Lower lobe of right lung (tissue), 2 donors: ENCODE data around the gene OR52K1. TPM values are rescaled to one million over a fixed set of nuclear protein-coding genes. Genes with fewer than 3 reads are reported as not detected.

Experiments
- ATAC-seq, 2 donors: fragments of 200-7000 bp; cut with Tn5 transposase; one replicate each; pipeline ENCODE4 v1.9.1; 2020 to 2022; ENCODE audit warnings: mild to moderate bottlenecking in 2 of 2, moderate library complexity in 2 of 2
- DNase-seq: peaks from one replicate; pipeline ENCODE4 v3.0.0-alpha.2; 2020
- H3K27ac ChIP-seq: fragments of 200-600 bp; one replicate; pipeline ENCODE4 v1.8.0; 2022
- H3K27me3 ChIP-seq: fragments of 200-600 bp; one replicate; pipeline ENCODE4 v1.8.0; 2022; ENCODE audit warnings: low read depth
- H3K36me3 ChIP-seq: fragments of 200-600 bp; one replicate; pipeline ENCODE4 v1.8.0; 2022; ENCODE audit warnings: mild to moderate bottlenecking
- H3K4me1 ChIP-seq: fragments of 200-600 bp; one replicate; pipeline ENCODE4 v1.8.0; 2022
- H3K4me3 ChIP-seq: fragments of 200-600 bp; one replicate; pipeline ENCODE4 v1.8.0; 2022; ENCODE audit warnings: mild to moderate bottlenecking
- H3K9me3 ChIP-seq: fragments of 200-600 bp; one replicate; pipeline ENCODE4 v1.8.0; 2022
- CTCF ChIP-seq: fragments of 200-600 bp; IDR thresholded peaks from one replicate; pipeline ENCODE4 v1.8.0; 2022; ENCODE audit warnings: antibody characterized with exemption, mild to moderate bottlenecking
- intact Hi-C: fragments of 100-400 bp; cut with DNase I; formaldehyde crosslinking; loops from one replicate; pipeline ENCODE4 v1.11.0; 2022
- long read RNA-seq: library from polyadenylated mRNA; unstranded; transcript quantifications from one replicate; pipeline ENCODE4 v2.0.0, GENCODE V29; 2021
- total RNA-seq: library from RNA; stranded (reverse); fragmentation: NEBNext Ultra II Directional; extraction: Animal tissue kit (Norgen Biotek cat#: 25700); gene quantifications from one replicate; pipeline ENCODE4 v1.2.1, GENCODE V29; 2021
- donor health status: DM: no; HTN: yes; CAD: no; lungs with severe emphysema.

The OR52K1 gene
- 0.27 TPM for total RNA-seq
- long read RNA-seq = 0 reads

- DNase-seq (peak; percentile 54), ATAC-seq (peak; percentile 48 to 75)
- no peak for TF ChIP-seq CTCF
- no peaks in the 10 kb centered on the region for H3K27me3 ChIP-seq
- intact Hi-C loops = no loop called here
- no peak within 1 kb of the TSS for H3K4me3 ChIP-seq
- no peaks in the 10 kb centered on the region for H3K9me3 ChIP-seq
- no peaks in the 10 kb centered on the region for H3K4me1 ChIP-seq
- no peaks in the 10 kb centered on the region for H3K36me3 ChIP-seq
- no peak within 1 kb of the TSS for H3K27ac ChIP-seq
Measured at GRCh38 chr11:4482445-4482844, at the start of gene OR52K1. Gene OR52K1, plus strand, starts transcription at chr11:4482646. Its CDS starts 6,255 bp downstream, at chr11:4488901.

- DNase-seq (no peak), ATAC-seq (no peak)
- Histone ChIP-seq H3K27me3 (no peaks in the 10 kb centered on the region), H3K4me1 (no peaks in the 10 kb centered on the region), H3K4me3 (no peak overlapping the region), H3K36me3 (no peaks in the 10 kb centered on the region), H3K27ac (no peak overlapping the region), H3K9me3 (no peaks in the 10 kb centered on the region)
- no peak for TF ChIP-seq CTCF
- intact Hi-C loops = no loop called here
Measured at GRCh38 chr11:4433856-4434255, 48.6 kb upstream of the OR52K1 start.

- no peak for TF ChIP-seq CTCF
- H3K4me3 ChIP-seq = no peak overlapping the region
- H3K27ac ChIP-seq = no peak overlapping the region
- ATAC-seq (peak in 1 of 2 donors; percentile 34), DNase-seq (no peak)
- H3K36me3 ChIP-seq = no peaks in the 10 kb centered on the region
- H3K27me3 ChIP-seq = no peaks in the 10 kb centered on the region
- intact Hi-C loops = no loop called here
- H3K9me3 ChIP-seq = no peaks in the 10 kb centered on the region
- H3K4me1 ChIP-seq = no peaks in the 10 kb centered on the region
Measured at GRCh38 chr11:4436411-4436810, 46.0 kb upstream of the OR52K1 start.

- peak in 1 of 2 donors; percentile 21 for ATAC-seq
- no peaks in the 10 kb centered on the region for H3K27me3 ChIP-seq
- no peak for TF ChIP-seq CTCF
- no peaks in the 10 kb centered on the region for H3K9me3 ChIP-seq
- no peak overlapping the region for H3K4me3 ChIP-seq
- no peak overlapping the region for H3K27ac ChIP-seq
- intact Hi-C loops = no loop called here
- no peak for DNase-seq
- H3K4me1 ChIP-seq = no peaks in the 10 kb centered on the region
- H3K36me3 ChIP-seq = no peaks in the 10 kb centered on the region
Measured at GRCh38 chr11:4441515-4441914, 40.9 kb upstream of the OR52K1 start.

DNA sequence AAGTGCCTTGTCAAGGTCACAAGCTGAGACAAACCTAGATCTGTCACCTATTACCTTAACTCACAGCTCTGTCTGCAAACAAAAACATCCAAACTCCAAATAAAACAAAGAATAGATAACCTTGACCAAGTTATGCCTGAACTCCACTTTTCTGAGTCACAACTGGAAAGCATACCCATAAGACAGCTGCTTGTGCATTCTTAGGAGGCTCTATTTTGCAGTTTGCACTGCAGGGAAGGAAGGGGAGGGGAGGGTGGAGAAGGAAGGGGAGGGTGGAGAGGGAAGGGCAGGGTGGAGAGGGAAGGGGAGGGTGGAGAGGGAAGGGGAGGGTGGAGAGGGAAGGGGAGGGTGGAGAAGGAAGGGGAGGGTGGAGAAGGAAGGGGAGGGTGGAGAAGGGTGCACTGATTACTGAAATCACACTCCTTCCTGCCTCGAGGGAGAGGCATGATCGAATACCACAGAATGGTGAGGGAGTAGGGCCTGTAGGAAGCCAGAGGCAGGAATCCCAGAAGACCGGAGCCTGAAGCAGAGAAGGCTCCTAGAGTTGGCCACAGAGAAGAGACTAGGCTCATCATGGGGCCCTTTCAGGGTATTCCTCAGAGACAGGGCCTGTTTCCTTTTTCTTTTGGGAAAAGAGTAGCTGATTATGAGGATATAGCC lies 39.1 kb upstream of the OR52K1 start:
- H3K4me3 ChIP-seq = no peak overlapping the region
- no peak for DNase-seq
- intact Hi-C loops = no loop called here
- no peak for ATAC-seq
- H3K27ac ChIP-seq = no peak overlapping the region
- H3K27me3 ChIP-seq = no peaks in the 10 kb centered on the region
- no peaks in the 10 kb centered on the region for H3K9me3 ChIP-seq
- no peak for TF ChIP-seq CTCF
- no peaks in the 10 kb centered on the region for H3K4me1 ChIP-seq
- no peaks in the 10 kb centered on the region for H3K36me3 ChIP-seq
